Measurements from ENCODE around the gene LCE1B. TPM values are rescaled to one million over a fixed set of nuclear protein-coding genes. Genes with fewer than 3 reads are reported as not detected.
A peak's percentile ranks its signal among the peaks of the same experiment; 100 is the strongest.

Gene LCE1B, protein sequence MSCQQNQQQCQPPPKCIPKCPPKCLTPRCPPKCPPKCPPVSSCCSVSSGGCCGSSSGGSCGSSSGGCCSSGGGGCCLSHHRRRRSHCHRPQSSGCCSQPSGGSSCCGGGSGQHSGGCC
- total RNA-seq = not detected

DNA sequence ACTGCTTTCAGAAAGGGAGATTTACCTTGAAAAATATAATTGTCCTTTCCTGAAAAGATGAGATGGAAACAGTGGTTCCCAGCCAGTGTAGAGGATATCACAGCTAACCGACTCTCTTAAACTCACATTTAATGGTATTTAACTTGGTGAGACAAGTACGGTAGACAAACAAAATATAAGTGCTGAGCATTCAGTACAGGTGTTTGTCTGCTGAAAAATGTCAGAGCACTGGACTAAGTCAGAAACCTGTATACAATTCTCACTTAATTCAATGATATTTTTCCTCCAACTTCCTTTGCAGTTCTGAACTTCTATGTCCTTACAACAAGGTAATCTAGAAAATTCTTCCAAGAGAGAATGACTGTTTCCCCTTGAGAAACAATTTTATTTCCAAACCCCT is at the start of gene LCE1B:
TSS of gene LCE1B (plus strand) at position 301 of the 400 bp plus-strand sequence. CDS start 476 bp downstream, outside the sequence.
- H3K4me3 Mint-ChIP-seq = no peak within 1 kb of the TSS
- peaks cover 4% of the 10 kb centered on the region for H3K9me3 Mint-ChIP-seq
- no peaks in the 10 kb centered on the region for H3K36me3 Mint-ChIP-seq (ENCODE audit: low read depth)
- no peaks in the 10 kb centered on the region for H3K4me1 Mint-ChIP-seq
- no peak within 1 kb of the TSS for H3K27ac Mint-ChIP-seq
- peaks cover 21% of the 10 kb centered on the region for H3K27me3 Mint-ChIP-seq
- ATAC-seq (replicated peaks) = no peak

DNA sequence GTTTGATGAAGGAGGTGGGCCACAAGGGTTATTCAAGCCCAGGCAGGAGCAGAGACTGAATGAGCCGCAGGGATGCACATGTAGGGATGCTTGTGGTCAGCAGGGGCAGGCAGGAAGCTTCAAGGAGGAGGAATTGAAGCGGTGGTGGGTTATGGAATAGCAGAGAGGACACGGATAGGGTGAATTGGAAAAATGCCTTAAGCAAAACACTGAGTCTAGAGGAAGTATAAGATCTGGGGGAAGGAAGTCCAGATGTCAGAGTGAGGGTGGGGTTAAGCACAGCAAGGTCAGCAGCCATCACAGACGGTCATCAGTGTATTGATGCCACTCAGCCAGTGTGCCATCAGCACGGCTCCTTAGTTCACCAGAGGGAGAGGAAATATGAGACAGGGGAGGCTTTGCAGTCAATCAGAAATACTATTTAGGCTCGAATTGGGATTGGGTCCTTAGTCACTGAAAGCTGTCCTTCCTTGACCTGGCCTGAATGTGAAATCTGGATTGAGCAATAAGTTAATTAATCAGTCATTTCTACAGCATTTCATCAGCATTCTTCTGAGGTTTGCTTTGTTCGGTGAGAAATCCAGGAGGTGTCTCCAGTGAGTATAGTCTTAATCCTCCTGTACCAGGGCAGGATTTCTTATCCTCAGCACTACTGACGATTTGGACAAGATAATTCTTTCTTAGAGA is 42.8 kb upstream of the LCE1B start:
- Mint-ChIP-seq H3K4me1 (no peaks in the 10 kb centered on the region), H3K4me3 (no peak overlapping the region), H3K27me3 (peaks cover 14% of the 10 kb centered on the region), H3K36me3 (ENCODE audit: low read depth) (no peaks in the 10 kb centered on the region), H3K9me3 (no peaks in the 10 kb centered on the region), H3K27ac (no peak overlapping the region)
- ATAC-seq (replicated peaks) = no peak

DNA sequence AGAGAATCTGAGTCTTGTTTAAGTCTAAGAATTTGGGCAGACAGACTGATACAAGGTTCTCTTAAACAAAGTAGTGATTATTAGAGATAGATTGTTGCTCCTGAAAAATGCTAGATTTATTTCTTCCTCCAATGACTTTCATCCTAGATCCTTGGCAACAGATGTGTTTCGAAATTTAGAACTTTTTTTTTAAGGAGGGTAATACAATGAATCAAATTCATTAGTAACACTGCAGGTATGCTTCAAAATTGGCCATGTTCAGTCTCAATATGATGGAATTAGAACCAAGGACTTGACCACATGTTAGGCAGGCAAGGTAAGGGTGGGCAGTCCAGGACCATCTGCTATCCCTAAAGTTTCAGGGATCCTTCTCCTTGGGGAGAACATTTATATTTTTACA is 41.4 kb upstream of the LCE1B start:
- Mint-ChIP-seq H3K36me3 (ENCODE audit: low read depth) (no peaks in the 10 kb centered on the region), H3K27me3 (peaks cover 22% of the 10 kb centered on the region), H3K9me3 (no peaks in the 10 kb centered on the region), H3K27ac (no peak overlapping the region), H3K4me1 (no peaks in the 10 kb centered on the region), H3K4me3 (no peak overlapping the region)
- no peak for ATAC-seq (replicated peaks)

DNA sequence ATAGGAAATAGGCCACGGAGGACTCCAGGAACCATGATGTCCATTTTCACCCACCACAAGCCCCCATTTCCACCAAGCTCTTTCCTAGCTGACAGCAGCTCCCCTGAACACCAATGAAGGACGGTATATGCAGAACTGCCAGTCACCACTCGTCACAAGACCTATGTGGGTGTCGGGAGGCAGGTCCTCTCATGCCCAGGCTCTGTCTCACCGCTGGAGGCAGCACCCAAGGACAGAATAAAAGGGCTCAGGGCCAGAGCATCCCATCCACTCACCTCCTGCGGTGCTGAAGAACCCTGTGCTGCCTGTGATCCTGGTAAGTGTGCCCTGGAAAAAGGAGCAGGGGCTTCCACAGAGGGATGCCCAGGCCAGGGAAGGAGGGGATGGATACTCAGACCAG is 36.9 kb upstream of the LCE1B start, which contains the start of gene LCE1F:
TSS of gene LCE1F (plus strand) at position 266 of the 400 bp plus-strand sequence. CDS start 1,232 bp downstream, outside the sequence.
- H3K27ac Mint-ChIP-seq = no peak within 1 kb of the TSS
- no peaks in the 10 kb centered on the region for H3K36me3 Mint-ChIP-seq (ENCODE audit: low read depth)
- H3K27me3 Mint-ChIP-seq = peaks cover 37% of the 10 kb centered on the region
- no peak for ATAC-seq (replicated peaks)
- H3K4me3 Mint-ChIP-seq = no peak within 1 kb of the TSS
- no peaks in the 10 kb centered on the region for H3K4me1 Mint-ChIP-seq
- no peaks in the 10 kb centered on the region for H3K9me3 Mint-ChIP-seq

DNA sequence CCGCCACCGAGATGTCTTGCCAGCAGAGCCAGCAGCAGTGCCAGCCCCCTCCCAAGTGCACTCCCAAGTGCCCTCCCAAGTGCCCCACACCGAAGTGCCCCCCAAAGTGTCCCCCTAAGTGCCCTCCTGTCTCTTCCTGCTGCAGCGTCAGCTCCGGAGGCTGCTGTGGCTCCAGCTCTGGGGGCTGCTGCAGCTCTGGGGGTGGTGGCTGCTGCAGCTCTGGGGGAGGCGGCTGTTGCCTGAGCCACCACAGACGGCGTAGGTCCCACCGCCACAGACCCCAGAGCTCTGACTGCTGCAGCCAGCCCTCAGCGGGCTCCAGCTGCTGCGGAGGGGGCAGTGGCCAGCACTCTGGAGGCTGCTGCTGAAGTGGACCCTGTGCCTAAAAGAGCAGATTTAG is 35.4 kb upstream of the LCE1B start:
- no peak overlapping the region for H3K27ac Mint-ChIP-seq
- no peaks in the 10 kb centered on the region for H3K9me3 Mint-ChIP-seq
- H3K4me3 Mint-ChIP-seq = no peak overlapping the region
- no peaks in the 10 kb centered on the region for H3K36me3 Mint-ChIP-seq (ENCODE audit: low read depth)
- ATAC-seq (replicated peaks) = no peak
- H3K4me1 Mint-ChIP-seq = no peaks in the 10 kb centered on the region
- H3K27me3 Mint-ChIP-seq = peaks cover 37% of the 10 kb centered on the region

DNA sequence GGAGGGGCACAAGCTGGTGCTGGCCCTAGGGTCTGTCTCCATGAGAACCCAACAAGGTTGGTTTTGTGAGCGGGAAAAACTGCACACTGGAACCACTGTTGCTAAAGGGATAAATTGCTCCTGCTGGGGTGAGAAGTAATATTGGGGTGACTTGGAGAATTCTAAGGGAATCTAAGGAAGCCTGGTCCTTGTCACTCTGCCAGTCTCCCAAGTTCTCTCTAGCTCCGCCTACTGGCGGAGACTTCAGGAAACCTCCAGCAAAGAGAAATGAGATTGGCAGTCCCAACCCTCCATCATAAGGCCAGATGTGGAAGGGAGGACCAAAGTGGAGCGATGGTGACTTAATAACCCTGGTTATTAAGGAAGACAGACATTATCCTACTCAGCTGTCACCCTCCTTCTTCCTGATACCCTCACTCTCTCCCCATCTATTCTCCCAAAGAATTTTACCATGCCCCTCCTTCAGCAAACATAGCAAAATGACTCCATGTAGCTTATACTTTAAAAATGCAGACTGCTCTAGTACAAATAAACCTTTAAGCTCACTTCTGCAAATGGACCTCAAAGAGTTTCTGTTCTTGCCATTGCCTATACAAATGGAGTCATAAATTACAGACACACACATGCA is 34.1 kb upstream of the LCE1B start:
- Mint-ChIP-seq H3K36me3 (ENCODE audit: low read depth) (no peaks in the 10 kb centered on the region), H3K27me3 (peaks cover 36% of the 10 kb centered on the region), H3K27ac (no peak overlapping the region), H3K4me3 (no peak overlapping the region), H3K9me3 (no peaks in the 10 kb centered on the region), H3K4me1 (no peaks in the 10 kb centered on the region)
- no peak for ATAC-seq (replicated peaks)

DNA sequence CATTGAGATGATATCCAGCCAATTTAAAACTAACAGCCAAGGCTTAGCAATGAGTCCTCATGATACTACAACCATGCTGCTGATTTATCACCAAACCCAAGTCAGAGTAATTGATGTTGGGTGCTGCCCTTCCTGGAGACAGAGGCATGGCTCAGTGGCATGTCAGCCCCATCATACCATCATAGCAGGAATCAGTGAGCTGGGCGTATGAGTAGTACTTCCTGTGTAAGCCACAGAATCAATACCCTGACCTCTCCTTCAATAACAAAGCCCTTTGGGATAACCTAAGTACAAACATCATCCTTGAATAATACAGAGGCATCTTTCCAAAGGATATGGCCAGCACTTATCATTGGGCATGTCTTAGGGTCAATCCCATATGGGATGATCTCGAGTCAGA is 28.7 kb upstream of the LCE1B start:
- Mint-ChIP-seq H3K9me3 (no peaks in the 10 kb centered on the region), H3K4me3 (no peak overlapping the region), H3K36me3 (ENCODE audit: low read depth) (no peaks in the 10 kb centered on the region), H3K27me3 (peaks cover 46% of the 10 kb centered on the region), H3K4me1 (no peaks in the 10 kb centered on the region), H3K27ac (no peak overlapping the region)
- ATAC-seq (replicated peaks) = peak; percentile 73

DNA sequence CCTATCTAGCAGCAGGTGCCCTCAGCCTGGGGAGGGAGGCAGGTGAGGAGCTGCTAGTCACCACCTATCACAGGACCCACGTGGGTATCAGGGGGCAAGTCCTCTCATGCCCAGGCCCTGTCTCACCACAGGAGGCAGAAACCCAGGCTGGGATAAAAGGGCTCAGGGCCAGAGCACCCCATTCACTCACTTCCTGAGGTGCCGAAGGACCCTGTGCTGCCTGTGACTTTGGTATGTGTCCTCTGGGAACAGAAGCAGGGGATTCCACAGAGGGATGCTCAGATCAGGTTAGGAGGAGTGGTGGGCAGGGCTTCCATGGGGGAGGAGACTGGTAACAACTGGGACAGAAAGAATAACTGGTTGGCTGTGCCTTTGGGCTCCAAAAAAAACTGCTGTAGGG is 25.7 kb upstream of the LCE1B start, which contains the start of gene LCE1E:
TSS of gene LCE1E (plus strand) at position 181 of the 400 bp plus-strand sequence. CDS start 1,043 bp downstream, outside the sequence.
- no peak for ATAC-seq (replicated peaks)
- no peaks in the 10 kb centered on the region for H3K9me3 Mint-ChIP-seq
- peaks cover 47% of the 10 kb centered on the region for H3K27me3 Mint-ChIP-seq
- H3K27ac Mint-ChIP-seq = no peak within 1 kb of the TSS
- H3K4me3 Mint-ChIP-seq = no peak within 1 kb of the TSS
- H3K4me1 Mint-ChIP-seq = no peaks in the 10 kb centered on the region
- no peaks in the 10 kb centered on the region for H3K36me3 Mint-ChIP-seq (ENCODE audit: low read depth)

DNA sequence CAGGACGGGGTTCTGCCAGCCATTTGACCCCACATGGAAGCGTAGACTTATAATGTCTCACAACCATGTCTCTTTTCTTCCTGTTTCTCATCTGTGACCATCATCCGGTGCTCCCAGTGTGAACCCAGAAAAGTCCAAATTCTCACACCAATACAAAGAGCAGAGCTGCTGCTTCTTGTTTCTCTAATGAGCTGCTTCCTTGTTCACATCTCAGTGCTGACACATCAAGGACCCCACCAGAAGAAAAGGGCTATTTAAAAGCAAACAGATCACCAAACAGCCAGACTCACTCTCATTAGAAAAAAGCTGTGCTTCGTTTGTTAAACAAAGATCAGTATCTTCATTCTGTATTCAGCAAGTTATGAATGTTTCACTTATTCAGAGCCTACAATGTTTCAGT is 16.1 kb upstream of the LCE1B start:
- Mint-ChIP-seq H3K27ac (no peak overlapping the region), H3K4me3 (no peak overlapping the region), H3K27me3 (peaks cover 31% of the 10 kb centered on the region), H3K36me3 (ENCODE audit: low read depth) (no peaks in the 10 kb centered on the region), H3K4me1 (no peaks in the 10 kb centered on the region), H3K9me3 (no peaks in the 10 kb centered on the region)
- no peak for ATAC-seq (replicated peaks)

DNA sequence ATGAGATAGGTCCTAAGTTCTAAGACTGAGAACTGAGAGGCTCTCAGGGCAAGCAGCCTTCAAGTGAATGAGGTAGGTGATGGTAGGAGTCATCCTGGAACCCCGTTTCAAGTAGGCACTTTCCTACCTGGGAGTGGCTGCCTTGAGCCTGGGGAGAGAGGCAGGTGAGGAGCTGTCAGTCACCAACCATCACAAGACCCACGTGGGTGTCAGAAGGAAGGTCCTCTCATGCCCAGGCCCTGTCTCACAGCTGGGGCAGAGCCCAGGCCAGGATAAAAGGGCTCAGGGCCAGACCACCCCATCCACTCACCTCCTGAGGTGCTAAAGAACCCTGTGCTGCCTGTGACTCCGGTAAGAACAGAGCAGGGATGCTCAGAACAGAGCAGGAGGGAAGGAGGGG is 15.3 kb upstream of the LCE1B start, which contains the start of gene LCE1D:
TSS of gene LCE1D (plus strand) at position 301 of the 400 bp plus-strand sequence. CDS start 1,074 bp downstream, outside the sequence.
- Mint-ChIP-seq H3K27ac (no peak within 1 kb of the TSS), H3K27me3 (peaks cover 37% of the 10 kb centered on the region), H3K4me3 (no peak within 1 kb of the TSS), H3K9me3 (no peaks in the 10 kb centered on the region), H3K36me3 (ENCODE audit: low read depth) (no peaks in the 10 kb centered on the region), H3K4me1 (no peaks in the 10 kb centered on the region)
- no peak for ATAC-seq (replicated peaks)

DNA sequence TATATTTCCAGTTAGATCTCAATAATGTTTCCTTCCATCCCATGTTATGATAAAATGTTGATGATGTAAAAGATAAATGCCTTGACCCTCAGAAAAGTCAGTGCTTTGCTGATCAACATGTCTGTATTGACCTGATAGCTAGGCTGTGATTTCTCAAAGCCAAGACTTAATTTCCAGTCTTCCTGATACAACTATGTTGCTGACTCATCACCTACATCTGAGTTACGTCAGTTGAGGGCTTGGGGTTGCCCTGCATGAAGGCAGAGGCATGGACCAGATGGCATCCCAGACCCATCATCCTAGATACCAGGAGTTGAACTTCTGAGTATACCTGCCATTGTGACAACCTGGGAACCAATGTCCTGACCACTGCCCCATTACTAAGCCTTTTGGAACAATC is 10.4 kb upstream of the LCE1B start:
- Mint-ChIP-seq H3K27ac (no peak overlapping the region), H3K27me3 (peaks cover 38% of the 10 kb centered on the region), H3K4me1 (no peaks in the 10 kb centered on the region), H3K36me3 (ENCODE audit: low read depth) (no peaks in the 10 kb centered on the region), H3K9me3 (no peaks in the 10 kb centered on the region), H3K4me3 (no peak overlapping the region)
- ATAC-seq (replicated peaks) = no peak

DNA sequence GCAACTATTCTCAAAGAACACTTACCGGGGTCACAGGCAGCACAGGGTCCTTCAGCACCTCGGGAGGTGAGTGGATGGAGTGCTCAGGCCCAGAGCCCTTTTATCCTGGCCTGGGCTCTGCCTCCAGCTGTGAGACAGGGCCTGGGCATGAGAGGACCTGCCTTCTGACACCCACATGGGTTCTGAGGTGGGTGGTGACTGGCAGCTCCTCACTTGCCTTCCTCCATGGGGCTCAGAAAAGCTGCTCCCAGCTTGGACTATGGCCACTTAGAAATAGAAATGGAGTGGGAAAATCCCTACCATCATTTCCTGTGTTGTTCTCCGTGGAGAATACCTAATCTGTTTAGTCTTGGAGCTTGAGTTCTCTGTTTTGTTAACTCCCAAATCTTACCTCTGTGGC is 5.2 kb upstream of the LCE1B start, which contains the start of gene LCE1C:
TSS of gene LCE1C (minus strand) at position 76 of the 400 bp plus-strand sequence. CDS start 1,173 bp downstream, outside the sequence.
- ATAC-seq (replicated peaks) = no peak
- Mint-ChIP-seq H3K36me3 (ENCODE audit: low read depth) (no peaks in the 10 kb centered on the region), H3K27ac (no peak within 1 kb of the TSS), H3K4me3 (no peak within 1 kb of the TSS), H3K27me3 (peaks cover 23% of the 10 kb centered on the region), H3K4me1 (no peaks in the 10 kb centered on the region), H3K9me3 (peaks cover 4% of the 10 kb centered on the region)

DNA sequence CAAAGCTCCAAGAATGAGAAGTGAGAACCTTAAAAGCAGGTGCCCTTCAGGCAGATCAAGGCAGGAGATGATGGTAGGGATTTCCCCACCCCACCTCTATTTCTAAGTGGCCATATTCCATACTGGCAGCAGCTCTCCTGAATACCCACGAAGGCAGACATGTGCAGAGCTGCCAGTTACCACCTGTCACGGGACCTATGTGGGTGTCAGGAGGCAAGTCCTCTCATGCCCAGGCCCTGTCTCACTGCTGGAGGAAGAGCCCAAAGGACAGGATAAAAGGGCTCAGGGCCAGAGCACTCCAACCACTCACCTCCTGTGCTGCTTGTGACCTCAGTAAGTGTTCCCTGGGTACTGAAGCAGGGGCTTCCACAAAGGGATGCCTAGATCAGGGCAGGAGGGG is 721 bp upstream of the LCE1B start:
- H3K27ac Mint-ChIP-seq = no peak overlapping the region
- no peaks in the 10 kb centered on the region for H3K4me1 Mint-ChIP-seq
- H3K4me3 Mint-ChIP-seq = no peak overlapping the region
- peaks cover 4% of the 10 kb centered on the region for H3K9me3 Mint-ChIP-seq
- no peak for ATAC-seq (replicated peaks)
- no peaks in the 10 kb centered on the region for H3K36me3 Mint-ChIP-seq (ENCODE audit: low read depth)
- peaks cover 21% of the 10 kb centered on the region for H3K27me3 Mint-ChIP-seq

DNA sequence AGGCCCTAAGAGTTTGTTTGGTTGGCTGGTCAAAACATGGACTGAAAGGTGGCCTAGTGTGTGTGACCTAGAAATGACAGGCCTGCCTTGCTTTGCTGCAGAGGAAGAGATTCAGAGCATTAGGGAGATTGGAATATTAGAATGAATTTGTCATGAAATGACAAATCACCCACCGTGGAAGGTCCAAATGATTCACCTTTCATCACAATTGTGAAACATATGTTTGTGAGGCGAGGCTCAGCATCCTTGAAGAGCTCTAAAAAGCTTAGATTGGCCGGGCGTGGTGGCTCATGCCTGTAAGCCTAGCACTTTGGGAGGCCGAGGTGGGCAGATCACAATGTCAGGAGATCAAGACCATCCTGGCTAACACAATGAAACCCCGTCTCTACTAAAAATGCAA is 5.5 kb downstream of the LCE1B start:
- no peak overlapping the region for H3K4me3 Mint-ChIP-seq
- no peak overlapping the region for H3K27ac Mint-ChIP-seq
- no peaks in the 10 kb centered on the region for H3K4me1 Mint-ChIP-seq
- no peak for ATAC-seq (replicated peaks)
- no peaks in the 10 kb centered on the region for H3K9me3 Mint-ChIP-seq
- H3K36me3 Mint-ChIP-seq (ENCODE audit: low read depth) = no peaks in the 10 kb centered on the region
- peaks cover 21% of the 10 kb centered on the region for H3K27me3 Mint-ChIP-seq

DNA sequence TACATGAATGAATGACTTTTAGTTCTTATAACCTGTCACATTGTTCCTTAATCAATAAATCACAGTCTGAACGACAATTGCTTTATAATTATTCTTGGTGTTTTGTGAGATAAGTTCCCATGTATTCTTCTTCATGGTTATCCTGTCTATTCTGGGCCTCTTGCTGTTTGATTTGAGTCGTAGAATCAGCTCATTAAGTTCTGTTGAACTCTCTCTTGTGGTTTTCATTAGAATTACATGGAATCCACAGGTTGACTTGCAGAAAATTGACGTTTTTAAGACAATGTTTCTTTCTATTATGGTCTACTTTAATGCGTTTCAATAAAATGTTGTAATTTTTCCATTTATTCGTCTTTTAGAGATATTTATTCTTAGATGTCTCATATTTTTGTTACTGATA is 11.5 kb downstream of the LCE1B start:
- no peak overlapping the region for H3K27ac Mint-ChIP-seq
- ATAC-seq (replicated peaks) = no peak
- no peak overlapping the region for H3K4me3 Mint-ChIP-seq
- H3K9me3 Mint-ChIP-seq = no peaks in the 10 kb centered on the region
- H3K36me3 Mint-ChIP-seq (ENCODE audit: low read depth) = no peaks in the 10 kb centered on the region
- peaks cover 30% of the 10 kb centered on the region for H3K27me3 Mint-ChIP-seq
- peaks cover 4% of the 10 kb centered on the region for H3K4me1 Mint-ChIP-seq
